PFSK-1 (cell line): Measurements from ENCODE around the gene IL1R1.

ENCODE experiments used
- FOXP2 ChIP-seq: optimal IDR thresholded peaks from 2 replicates; pipeline ENCODE3; 2011; ENCODE audit warnings: borderline replicate concordance, control low read depth, inconsistent platforms; ENCODE audit not compliant: insufficient read depth; ENCODE audit errors: extremely low read length, extremely low read depth
- POLR2AphosphoS5 ChIP-seq: IDR thresholded peaks from 2 replicates; pipeline ENCODE4 v1.6.1; 2012; ENCODE audit warnings: low read depth, mild to moderate bottlenecking, control low read depth, low read length, moderate library complexity
- SIN3A ChIP-seq: IDR thresholded peaks from 2 replicates; pipeline ENCODE4 v1.6.1; 2012; ENCODE audit warnings: mild to moderate bottlenecking, low read length, moderate library complexity, borderline replicate concordance; ENCODE audit not compliant: insufficient read depth
- TAF1 ChIP-seq: IDR thresholded peaks from 2 replicates; pipeline ENCODE4 v1.6.1; 2012; ENCODE audit warnings: low read length, control low read depth, borderline replicate concordance; ENCODE audit not compliant: insufficient read depth
- TF ChIP-seq, protein P1 (sequence below), 2 experiments: IDR thresholded peaks; 2 replicates each; pipeline versions ENCODE4 v1.6.1 to v1.8.0; 2011 to 2012; ENCODE audit warnings: low read depth in 2 of 2, low read length in 2 of 2, control low read depth in 1 of 2, inconsistent platforms in 1 of 2, mild to moderate bottlenecking in 1 of 2, moderate library complexity in 1 of 2; ENCODE audit not compliant: insufficient read depth in 1 of 2

The IL1R1 gene

GRCh38 chr2:102193074-102193473 lies 50.5 kb downstream of the IL1R1 start:
- TF ChIP-seq TAF1 (no peak), POLR2AphosphoS5 (no peak), SIN3A (no peak), FOXP2 (no peak)
- TF ChIP-seq, protein P1, sequence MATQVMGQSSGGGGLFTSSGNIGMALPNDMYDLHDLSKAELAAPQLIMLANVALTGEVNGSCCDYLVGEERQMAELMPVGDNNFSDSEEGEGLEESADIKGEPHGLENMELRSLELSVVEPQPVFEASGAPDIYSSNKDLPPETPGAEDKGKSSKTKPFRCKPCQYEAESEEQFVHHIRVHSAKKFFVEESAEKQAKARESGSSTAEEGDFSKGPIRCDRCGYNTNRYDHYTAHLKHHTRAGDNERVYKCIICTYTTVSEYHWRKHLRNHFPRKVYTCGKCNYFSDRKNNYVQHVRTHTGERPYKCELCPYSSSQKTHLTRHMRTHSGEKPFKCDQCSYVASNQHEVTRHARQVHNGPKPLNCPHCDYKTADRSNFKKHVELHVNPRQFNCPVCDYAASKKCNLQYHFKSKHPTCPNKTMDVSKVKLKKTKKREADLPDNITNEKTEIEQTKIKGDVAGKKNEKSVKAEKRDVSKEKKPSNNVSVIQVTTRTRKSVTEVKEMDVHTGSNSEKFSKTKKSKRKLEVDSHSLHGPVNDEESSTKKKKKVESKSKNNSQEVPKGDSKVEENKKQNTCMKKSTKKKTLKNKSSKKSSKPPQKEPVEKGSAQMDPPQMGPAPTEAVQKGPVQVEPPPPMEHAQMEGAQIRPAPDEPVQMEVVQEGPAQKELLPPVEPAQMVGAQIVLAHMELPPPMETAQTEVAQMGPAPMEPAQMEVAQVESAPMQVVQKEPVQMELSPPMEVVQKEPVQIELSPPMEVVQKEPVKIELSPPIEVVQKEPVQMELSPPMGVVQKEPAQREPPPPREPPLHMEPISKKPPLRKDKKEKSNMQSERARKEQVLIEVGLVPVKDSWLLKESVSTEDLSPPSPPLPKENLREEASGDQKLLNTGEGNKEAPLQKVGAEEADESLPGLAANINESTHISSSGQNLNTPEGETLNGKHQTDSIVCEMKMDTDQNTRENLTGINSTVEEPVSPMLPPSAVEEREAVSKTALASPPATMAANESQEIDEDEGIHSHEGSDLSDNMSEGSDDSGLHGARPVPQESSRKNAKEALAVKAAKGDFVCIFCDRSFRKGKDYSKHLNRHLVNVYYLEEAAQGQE (IDR thresholded peaks at IDR 0.05; ENCODE audit: insufficient read depth in 1 of 2, low read depth in 2 of 2, low read length in 2 of 2): no peak

DNA sequence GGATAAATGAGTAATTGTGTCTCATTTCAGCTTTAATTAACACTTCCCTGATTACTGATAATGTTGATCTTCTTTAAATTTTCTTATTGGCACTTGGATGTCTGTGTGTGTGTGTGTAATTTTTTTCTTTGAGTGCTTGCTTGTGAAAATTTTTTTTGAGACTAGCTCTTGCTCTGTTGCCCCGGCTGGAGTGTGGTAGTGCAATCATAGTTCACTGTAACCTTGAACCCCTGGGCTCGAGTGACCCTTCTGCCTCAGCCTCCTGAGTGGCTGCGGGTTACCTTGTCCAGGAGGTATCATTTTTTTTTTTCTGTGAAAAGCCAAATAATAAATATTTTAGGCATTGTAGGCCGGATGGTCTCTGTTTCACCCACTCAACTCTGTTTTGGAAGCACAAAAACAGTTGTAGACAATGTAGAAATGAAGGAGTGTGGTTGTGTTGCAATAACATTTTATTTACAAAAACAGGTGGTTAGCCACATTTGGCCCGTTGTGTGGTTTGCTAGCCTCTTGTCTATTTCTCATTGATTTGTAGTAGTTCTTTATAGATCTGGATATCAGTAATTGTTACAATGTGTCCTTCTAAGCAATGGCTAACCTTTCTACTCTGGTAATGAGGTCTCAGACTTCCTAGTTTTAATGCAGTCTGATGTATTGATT lies 52.2 kb downstream of the IL1R1 start:
- no peak for TF ChIP-seq POLR2AphosphoS5
- no peak for TF ChIP-seq FOXP2
- TF ChIP-seq SIN3A: no peak
- TF ChIP-seq TAF1: no peak
- TF ChIP-seq, protein P1 (IDR thresholded peaks at IDR 0.05; ENCODE audit: insufficient read depth in 1 of 2, low read depth in 2 of 2, low read length in 2 of 2): no peak

- TF ChIP-seq, protein P1 (IDR thresholded peaks at IDR 0.05; ENCODE audit: insufficient read depth in 1 of 2, low read depth in 2 of 2, low read length in 2 of 2): no peak
- TF ChIP-seq SIN3A (no peak), FOXP2 (no peak), POLR2AphosphoS5 (no peak)
Measured at GRCh38 chr2:102197389-102198137, 55.0 kb downstream of the IL1R1 start.

GRCh38 chr2:102200539-102200938 lies 58.0 kb downstream of the IL1R1 start:
- TF ChIP-seq FOXP2 (no peak), SIN3A (no peak), TAF1 (no peak), POLR2AphosphoS5 (no peak)
- TF ChIP-seq, protein P1 (IDR thresholded peaks at IDR 0.05; ENCODE audit: insufficient read depth in 1 of 2, low read depth in 2 of 2, low read length in 2 of 2): no peak
